NCI-H2171 treated with DMSO at 0.1 percent for 48 hours (cell line): ENCODE measurements around the gene PREX1.
A peak's percentile ranks its signal among the peaks of the same experiment; 100 is the strongest.
"Not testable (repeated sequence)": the region's sequence is repeated elsewhere in the genome, so short reads cannot be mapped to it uniquely, and the experiment has no call there.

Experiments used
- DNase-seq: peaks from one replicate; lab custom pipeline; 2025; lab: John Stamatoyannopoulos, UW

Gene PREX1

DNA sequence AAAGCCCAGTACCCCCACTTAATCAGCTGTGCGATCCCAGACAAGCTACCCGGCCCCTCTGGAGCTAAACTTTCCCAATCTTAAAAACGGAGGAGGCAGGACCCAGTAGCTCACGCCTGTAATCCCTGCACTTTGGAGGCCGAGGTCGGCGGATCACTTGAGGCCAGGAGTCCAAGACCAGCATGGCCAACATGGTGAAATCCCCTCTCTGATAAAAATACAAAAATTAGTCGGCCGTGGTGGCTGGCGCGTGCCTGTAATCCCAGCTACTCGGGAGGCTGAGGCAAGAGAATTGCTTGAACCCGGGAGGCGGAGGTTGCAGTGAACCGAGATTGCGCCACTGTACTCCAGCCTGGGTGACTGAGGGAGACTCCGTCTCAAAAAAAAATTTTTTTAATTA lies 1.3 kb downstream of the PREX1 start:
- not testable (repeated sequence) for DNase-seq

DNA sequence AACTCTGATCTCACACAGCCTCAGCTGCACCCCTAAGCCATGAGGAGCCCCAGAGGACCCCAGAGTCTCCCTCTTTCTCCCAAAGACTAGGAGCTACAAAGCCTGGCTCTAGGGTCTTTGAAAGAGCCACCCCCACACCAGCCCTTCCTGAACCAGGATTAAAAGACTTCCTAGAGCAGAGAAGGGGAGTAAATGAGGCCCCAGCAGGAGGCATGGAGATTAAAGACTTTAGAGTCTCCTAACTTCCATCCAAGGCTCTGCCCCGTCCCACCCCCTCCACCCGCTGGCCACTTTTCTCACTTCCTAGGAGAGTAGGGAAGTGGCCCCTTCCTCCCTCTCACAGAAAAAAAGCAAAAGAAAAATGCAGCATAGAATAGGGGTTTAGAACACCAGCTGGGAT lies 1.7 kb downstream of the PREX1 start:
- no peak for DNase-seq

DNA sequence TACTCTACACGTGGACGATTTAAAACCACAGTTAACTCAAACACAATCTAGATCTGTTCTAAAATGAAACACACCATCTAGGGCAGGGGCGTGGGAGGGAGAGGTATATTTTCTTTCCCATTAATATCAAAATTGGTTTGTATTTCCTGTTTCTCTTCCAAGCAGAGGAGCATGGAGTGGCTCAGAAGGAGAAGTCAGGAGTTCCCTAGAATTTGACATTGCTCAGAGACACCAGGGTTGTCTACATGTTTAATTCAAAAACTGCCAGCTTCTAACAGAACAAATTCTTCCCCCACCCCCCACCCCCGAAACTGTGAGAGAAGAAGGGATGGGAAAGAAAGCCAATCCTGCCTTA lies 2.3 kb downstream of the PREX1 start:
- no peak for DNase-seq

DNA sequence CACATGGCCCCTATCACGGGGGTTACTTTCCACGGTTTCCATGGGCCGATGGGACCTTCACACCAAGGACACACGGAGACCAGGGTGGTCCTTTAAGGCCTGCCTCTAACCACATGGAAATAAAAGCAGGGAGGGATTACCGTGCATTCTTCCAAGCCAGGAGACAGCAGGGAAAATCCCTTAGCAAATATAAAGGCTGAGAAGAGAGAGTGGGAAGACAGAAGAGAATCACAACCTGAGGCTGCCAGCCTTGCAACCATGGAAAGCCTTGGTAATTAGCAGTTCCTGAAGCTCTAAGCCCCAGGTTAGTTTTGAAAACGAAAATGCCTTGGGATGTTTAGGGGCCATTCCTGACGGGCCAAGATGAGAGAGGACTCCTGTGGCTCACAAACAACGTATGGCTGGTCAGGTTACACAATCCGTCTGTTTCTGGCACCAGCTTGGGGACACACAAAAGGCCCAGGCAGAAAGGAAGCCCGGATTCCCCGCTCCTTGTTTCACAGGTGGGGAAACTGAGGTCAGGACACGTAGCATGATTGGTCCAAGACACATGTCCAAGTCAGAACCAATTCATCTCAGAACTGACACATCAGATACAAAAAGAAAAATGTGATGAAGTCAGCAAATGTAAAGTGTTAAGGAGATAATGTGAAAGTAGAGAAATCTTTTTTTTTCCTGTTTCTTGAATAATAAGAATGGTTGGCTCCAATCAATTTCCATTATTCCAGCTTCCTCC lies 2.8 kb downstream of the PREX1 start:
- DNase-seq: peak; percentile 55

DNA sequence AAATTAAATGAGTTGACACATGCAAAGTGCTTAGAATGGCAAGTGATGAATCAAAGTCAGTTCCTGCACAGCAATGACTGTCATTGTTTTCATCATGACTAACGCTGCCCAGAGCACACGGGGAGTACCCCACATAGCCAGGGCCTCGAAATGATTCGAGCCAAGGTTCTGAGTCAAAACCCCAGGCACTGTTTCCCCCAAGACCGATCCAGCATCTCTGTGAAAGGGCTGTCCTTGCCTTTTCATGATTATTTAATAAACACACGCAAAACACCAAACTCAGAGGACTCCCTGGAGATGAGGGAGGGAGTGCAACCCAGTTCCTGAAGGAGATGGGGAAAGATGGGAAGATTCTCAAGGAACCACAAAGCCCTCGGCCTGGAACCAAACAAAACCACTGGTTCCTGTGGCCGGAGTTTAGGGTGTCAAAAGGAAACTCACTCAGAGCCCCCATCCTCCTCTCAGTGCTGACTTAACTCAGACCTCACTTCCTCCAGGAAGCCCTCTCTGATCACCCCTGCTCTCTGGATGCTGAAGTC lies 3.8 kb downstream of the PREX1 start:
- no peak for DNase-seq

DNA sequence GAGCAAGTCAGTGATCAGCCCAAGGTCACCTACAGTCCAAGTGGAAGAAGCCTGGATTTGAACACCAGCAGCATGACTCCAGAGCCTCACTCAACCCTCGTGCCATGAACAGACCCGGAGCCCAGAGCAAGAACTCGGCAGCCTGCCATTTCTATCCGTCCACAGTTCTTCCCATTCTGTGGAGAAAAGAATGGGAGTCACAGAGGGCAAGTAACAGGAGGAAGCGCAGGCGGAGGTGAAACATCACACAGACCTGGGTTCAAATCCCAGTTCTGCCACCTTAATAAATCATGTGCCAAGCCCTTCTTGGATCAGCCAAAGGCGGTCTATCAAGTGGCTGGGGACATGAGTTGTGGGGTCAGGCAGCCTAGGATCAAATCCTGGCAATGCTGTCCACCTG lies 4.3 kb downstream of the PREX1 start:
- no peak for DNase-seq

DNA sequence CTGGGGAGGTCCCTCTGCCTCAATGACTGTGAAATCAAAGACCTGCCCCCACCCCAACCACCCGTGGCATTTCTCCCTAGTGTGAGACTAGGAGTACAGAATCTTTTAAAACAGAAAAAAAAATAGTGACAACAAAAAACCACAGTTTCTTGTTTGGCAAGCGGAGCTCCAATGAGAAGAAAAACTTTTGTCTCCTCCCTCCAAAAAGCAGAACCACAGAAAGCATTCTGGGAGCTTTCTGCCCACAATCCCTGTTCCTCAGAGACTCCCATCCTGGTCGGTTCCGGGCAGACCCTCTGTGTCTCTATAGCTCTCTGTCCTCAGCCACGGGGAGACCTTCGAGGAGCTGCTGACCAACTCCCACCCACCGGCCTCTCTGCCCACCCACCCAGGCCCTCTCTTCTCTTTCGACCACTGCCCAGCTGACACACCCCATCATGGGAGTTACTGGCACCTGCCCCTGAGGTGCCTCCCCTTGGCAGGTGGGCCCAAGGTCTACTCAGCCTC lies 4.9 kb downstream of the PREX1 start:
- DNase-seq: no peak

DNA sequence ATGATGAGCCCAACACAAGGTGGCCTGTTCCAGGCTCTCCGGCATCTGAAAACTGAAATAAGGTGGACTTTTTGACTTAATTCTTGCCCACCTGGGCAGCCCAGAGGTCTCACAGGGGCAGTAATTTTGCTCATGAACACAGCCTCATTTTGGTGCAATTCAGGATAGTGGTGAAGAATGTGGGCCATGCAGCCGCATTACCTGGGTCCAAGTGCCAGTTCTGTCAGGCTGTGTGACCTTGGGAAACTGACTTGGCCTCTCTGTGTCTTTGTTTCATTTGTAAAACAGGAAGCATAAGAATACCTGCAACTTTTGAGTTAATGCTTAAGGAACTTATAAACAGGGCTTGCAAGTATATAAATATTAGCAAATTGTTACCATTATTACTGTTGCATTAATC lies 5.6 kb downstream of the PREX1 start:
- no peak for DNase-seq

DNA sequence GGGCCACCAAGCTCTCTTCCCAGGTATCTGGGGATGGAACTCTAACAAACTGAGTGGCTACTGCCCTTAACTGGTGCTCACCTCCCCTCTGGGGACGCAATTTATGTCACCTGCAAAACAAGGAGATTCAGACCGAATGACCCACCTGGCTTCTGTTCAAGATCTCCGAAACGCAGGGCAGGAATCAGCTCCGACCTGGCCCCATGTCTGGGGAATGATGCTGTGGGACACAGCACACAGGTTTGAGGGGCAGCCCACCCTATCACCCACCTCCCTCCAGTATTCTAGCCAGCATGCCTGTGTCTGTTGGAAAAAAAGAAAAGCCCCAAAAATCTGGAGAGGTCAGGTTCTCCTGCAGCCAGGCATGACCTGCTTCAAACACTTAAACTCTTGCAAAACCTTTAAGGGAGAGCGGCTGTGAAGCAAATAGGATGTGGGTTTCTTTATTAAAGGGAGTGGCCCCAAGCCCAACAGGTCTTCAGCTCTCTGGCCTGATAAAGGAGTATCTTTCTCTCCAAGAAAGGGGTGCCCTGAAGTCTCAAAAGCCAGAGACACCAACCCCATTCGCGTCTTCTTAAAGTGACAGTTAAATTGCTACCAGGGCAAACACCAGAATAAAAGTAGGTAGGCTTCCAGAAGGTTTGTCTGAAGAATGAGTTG lies 6.4 kb downstream of the PREX1 start:
- DNase-seq: no peak

DNA sequence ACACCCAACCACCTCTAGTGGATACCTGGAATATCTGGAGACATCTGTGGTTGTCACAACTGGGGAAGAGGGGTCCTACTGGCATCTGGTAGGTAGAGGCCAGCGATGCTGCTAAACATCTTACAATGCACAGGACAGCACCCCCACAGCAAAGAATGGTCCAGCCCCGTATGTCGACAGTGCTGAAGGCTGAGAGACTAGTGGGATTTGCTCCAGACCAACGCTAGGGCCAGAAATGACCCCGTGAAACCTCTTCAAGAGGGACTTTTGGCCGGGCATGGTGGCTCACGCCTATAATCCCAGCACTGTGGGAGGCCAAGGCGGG lies 7.2 kb downstream of the PREX1 start:
- DNase-seq: no peak

DNA sequence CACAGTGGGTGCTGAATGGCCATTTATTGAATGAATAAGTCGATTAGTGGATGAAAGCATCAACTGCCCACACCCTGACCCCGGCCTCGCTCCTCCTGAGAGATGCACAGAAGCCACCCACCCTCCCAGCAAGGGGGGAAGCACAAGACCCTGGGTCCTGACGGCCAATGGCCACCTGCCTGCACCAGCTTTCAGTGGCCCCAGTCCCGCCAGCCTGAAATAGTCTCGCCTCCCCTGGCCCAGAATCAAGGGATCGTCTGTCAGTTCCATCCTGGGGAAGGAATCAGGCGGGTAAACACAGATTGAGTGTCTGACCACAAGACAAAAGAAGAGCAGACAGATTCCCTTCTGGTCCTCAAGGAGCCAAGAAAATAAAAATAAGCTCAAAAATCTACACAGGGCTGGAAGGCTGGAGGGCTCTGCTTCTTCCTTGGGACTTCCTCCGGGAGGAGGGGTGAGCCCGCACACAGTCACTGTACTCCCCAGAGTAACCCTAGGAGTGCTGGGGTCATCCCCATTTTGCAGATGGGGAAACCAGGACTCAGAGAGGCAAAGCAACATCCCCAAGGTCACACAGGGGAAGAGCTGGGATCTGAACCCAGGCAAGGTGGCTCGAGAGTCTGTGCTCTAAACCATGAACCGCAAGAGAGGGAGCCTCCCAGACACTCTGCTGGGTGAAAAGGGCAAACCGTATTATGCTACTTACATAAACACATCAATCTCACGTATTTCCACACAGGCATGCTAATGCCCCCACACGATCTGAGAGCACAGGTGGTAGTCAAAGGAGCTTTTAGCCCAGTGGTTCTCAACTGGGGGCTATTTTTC lies 7.8 kb downstream of the PREX1 start:
- DNase-seq: no peak

DNA sequence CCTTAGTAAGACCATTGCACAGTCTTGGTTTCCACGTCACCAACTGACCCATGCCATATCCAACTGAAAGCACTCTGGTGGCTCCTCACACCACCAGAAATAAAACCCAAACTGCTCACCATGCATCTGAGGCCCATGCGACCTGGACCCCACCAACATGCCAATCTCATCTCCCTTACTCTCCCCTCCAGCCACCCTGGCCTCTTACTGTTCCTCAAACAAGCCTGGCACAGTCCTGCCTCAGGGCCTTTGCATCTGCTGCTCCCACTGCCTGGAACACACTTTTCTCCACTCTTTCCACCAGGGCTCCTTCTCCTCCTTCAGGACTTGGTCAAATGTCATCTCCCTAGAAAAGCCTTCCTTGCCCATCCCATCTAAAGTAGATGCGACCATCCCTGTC lies 8.7 kb downstream of the PREX1 start:
- no peak for DNase-seq

DNA sequence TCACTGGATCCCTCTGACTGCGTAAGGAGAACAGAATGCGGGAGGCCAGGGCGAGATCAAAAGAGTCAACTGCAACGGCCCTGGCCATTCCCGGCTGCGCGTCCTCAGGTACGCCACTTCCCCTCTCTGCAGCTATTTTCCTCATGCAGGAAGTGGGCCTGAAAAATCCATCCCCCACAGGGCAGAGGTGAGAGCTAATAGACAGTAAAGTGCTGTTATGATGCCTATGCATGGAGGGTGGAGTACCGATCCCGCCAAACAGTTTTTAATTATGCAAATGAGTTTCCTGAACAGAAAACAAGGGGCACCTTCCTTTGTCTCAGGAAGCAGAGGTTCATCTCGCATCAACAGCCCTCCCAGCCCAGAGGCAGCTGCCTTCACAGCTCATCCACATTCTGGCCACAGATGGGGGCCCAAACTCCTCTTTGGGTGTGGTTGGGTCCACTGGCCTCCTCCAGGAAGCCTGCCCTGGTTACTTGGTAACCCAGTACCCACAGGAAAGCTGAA lies 9.3 kb downstream of the PREX1 start:
- DNase-seq: no peak

DNA sequence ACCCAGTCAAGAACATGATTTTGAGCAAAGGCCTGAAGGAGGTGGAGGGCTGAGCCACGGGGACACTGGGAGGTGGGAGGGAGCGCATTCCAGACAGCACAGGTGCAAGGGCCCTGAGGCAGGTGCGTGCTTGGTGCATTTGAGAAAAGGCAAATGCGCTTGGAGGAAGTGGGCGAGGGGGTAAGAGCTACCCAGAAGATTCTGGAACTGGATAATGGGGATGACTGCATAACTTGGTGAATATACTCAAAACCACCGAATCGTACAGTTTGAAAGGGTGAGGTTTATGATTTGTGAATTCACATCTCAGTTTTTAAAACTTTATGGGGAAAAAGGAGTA lies 9.8 kb downstream of the PREX1 start:
- DNase-seq: no peak

DNA sequence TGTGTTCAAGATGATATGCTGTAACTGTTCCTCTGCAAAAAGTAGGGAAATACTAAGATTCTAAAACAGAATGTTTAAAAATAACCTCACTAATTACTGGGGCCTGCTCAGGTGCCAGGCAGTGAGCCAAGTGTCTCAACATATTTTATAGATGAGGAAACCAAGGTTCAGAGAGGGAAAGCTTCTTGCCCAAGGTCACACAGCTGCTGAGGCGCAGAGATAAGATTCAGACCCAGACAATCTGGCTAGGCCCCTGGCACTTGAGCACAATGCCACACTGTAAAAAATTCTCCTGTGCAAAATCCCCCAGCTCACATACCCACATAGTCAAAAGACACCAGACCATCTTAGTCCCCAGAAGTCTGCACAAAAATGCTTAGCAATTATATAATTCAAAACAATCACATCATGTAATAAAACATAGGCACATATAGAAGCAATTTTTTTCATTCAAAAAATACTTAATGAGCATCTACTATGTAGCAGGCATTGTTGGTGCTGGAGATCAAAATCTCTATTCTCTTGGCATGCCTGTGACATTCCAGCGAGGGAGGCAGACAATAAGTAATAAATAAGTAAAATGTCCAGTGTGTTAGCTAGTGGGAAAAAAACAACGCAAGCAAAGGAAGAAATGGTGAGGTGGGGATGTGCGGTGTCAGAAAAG lies 10.3 kb downstream of the PREX1 start:
- DNase-seq: no peak

DNA sequence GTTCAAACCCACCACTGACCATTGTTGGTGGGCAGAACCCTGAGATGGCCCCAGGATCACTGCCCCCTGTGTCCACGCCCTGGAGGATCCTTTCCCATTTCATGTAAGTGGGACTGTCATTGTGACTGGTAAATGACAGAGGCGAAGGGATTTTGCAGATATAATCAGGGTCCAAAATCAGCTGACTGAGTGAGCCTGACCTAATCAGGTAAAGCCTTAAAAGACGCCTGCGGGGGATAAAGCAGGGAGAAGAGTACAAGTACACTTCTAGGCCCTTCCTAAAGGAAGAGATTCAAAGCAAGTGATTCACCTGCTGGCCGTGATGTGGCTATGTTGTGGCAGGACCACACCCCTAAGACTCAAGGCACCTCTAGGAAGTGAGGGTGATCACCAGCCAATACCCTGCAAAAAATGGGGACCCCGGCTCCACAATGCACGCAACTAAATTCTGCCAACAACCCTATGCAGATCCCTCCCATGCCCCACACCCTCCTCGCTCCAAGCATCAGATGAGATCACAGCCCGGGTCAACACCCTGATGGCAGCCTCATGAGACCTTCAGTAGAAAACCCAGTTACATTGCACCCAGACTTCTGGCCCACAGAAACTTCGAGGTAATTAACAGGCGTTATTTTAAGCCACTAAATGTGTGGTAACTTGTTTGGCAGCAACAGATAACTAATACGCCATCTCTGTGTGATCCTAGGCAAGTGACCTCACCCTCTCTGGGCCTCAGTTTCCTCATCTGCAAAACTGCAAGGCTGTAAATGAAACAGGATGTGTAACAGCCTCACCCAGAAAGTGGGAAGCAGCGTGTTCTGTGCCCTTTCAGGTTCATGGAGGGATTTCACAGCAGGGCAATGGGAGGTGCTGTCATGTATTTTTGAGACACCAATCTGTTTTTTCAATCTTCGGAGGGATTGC lies 11.3 kb downstream of the PREX1 start:
- DNase-seq: no peak

DNA sequence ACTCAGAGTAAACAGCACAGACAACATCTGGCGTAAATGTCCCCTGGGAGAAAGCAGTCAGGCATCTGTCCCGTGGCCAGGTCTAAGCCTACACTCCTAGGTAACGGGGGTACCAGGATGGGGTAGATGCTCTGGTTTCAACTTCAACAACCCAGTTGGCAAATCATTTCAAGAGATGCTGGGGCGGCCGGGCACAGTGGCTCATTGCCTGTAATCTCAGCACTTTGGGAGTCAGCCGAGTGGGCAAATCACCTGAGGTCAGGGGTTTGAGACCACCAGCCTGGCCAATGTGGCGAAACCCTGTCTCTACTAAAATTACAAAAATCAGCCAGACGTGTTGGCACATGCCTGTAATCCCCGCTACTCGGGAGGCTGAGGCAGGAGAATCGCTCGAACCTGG lies 12.3 kb downstream of the PREX1 start:
- peak; percentile 84 for DNase-seq

DNA sequence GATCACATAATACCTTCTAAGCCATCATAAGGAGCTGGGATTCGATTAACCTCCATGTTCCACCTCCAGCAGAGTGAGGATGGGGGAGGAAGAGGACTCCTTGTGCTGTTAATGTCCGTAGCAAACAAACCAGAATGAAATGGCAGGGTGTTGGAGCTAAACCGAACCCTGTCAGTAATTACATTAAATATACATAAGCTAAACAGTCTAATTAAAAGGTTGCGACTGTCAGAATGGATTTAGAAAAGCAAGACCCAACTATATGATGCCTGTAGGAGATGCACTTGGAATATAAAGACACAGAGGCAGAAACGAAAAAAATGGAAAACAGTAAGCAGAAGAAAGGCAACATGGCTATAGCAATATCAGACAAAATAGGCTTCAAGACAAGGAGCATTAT lies 13.2 kb downstream of the PREX1 start:
- no peak for DNase-seq

DNA sequence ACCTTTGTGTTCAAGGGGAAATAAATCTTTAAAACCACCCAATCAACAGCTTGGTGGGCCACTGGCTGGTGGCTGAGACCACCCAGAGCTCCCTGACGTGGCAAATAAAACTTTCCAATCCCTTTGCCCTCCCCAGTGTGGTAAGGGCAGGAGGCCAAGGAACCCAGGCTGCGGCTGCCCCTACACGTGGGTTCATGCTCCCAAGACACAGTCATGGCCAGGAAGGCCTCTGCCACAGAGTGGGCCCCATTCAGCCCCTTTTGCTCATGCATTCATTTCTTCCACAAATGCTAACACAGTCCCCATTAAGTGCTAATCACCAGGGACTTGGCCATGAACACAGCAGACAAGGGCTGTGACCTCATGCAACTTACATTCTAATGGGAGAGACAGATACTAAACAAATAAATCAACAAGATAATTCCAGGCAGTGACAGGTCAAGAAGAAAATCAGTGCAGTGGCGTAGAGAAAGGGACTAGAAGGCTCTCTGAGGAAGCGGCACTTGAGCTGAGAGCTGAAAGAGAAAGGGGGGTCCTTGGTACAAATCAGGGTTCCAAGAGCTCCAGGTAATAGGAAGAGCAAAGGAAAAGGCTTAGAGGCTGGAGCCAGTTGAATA lies 13.8 kb downstream of the PREX1 start:
- no peak for DNase-seq

DNA sequence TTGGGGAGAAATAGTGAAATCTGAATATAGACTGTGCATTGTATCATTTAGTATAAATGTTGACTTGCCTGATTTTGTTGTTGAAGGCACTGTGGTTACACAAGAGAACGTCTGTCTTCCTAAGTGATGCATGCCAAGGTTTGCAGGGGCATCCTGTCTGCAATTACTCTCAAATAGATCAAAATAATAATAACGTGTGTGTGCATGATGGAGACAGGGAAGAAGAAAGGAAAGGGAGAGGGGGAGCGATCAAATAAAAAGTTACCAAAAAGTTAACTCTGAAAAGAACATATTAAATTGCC lies 14.4 kb downstream of the PREX1 start:
- DNase-seq: no peak
